Measurements from ENCODE around the gene CSNK1G3.

DNA sequence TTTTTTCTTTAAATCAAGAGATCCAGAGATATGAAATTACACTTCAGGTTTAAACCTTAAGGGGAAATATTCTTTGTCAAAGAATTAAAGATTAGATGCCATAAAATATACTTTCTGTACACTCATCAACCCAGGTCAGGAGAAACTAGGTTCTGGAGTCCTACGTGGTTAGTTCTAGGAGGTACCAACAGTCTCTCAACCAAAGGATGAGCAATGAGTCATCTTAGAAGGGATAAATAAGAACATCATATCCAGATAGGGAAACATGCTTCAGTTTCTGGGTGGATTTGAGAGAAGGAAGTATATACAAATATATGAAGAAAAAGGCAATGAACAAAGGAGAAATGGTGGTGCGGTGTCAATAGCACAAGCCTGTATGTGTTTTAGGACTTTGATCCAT is 98.2 kb downstream of the CSNK1G3 start:
- TF ChIP-seq, protein P1, sequence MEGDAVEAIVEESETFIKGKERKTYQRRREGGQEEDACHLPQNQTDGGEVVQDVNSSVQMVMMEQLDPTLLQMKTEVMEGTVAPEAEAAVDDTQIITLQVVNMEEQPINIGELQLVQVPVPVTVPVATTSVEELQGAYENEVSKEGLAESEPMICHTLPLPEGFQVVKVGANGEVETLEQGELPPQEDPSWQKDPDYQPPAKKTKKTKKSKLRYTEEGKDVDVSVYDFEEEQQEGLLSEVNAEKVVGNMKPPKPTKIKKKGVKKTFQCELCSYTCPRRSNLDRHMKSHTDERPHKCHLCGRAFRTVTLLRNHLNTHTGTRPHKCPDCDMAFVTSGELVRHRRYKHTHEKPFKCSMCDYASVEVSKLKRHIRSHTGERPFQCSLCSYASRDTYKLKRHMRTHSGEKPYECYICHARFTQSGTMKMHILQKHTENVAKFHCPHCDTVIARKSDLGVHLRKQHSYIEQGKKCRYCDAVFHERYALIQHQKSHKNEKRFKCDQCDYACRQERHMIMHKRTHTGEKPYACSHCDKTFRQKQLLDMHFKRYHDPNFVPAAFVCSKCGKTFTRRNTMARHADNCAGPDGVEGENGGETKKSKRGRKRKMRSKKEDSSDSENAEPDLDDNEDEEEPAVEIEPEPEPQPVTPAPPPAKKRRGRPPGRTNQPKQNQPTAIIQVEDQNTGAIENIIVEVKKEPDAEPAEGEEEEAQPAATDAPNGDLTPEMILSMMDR (conservative IDR thresholded peaks at IDR 0.05; ENCODE audit: low read length), result no peak
- no peak for TF ChIP-seq EZH2phosphoT487 (IDR thresholded peaks at IDR 0.05; ENCODE audit: borderline replicate concordance, low read depth, low read length)

Data from OCI-LY7 (cell line).